Aorta (tissue), 5 donors: ENCODE data around the gene LACTB. TPM values are rescaled to one million over a fixed set of nuclear protein-coding genes. Genes with fewer than 3 reads are reported as not detected.
A peak's percentile ranks its signal among the peaks of the same experiment; 100 is the strongest.
"Not testable (repeated sequence)": the region's sequence is repeated elsewhere in the genome, so short reads cannot be mapped to it uniquely, and the experiment has no call there.

Experiments
- ATAC-seq: fragments of 200-7000 bp; cut with Tn5 transposase; one replicate; pipeline ENCODE4 v1.9.1; 2022; ENCODE audit warnings: moderate library complexity; ENCODE audit not compliant: low FRiP score
- DNase-seq, 2 donors: peaks; one replicate each; pipeline ENCODE4 v3.0.0-alpha.2; 2020
- H3K27ac ChIP-seq, 2 donors: one replicate each; pipeline ENCODE4 v1.5.1; 2013; ENCODE audit warnings: low read length in 2 of 2, mild to moderate bottlenecking in 2 of 2, moderate library complexity in 2 of 2, control low read depth in 1 of 2, inconsistent platforms in 1 of 2, low read depth in 1 of 2
- H3K27me3 ChIP-seq, 2 donors: one replicate each; pipeline ENCODE4 v1.6.1; 2013; ENCODE audit warnings: control low read depth in 1 of 2, low read length in 1 of 2, mild to moderate bottlenecking in 1 of 2, moderate library complexity in 1 of 2; ENCODE audit not compliant: insufficient read depth in 2 of 2, control insufficient read depth in 1 of 2
- H3K36me3 ChIP-seq, 2 donors: one replicate each; pipeline ENCODE4 v1.6.1; 2013; ENCODE audit warnings: control low read depth in 1 of 2, low read length in 1 of 2, mild to moderate bottlenecking in 1 of 2; ENCODE audit not compliant: insufficient read depth in 2 of 2, control insufficient read depth in 1 of 2
- H3K4me1 ChIP-seq, 2 donors: one replicate each; pipeline ENCODE4 v1.6.1; 2013; ENCODE audit warnings: low read length in 2 of 2, control low read depth in 1 of 2, mild to moderate bottlenecking in 1 of 2, moderate library complexity in 1 of 2; ENCODE audit not compliant: insufficient read depth in 2 of 2, control insufficient read depth in 1 of 2
- H3K4me3 ChIP-seq, 2 donors: one replicate each; pipeline ENCODE4 v1.5.1; 2013; ENCODE audit warnings: low read length in 2 of 2, control low read depth in 1 of 2, mild to moderate bottlenecking in 1 of 2
- H3K9me3 ChIP-seq: one replicate; pipeline ENCODE4 v1.6.1; 2013; ENCODE audit warnings: mild to moderate bottlenecking, low read length; ENCODE audit not compliant: control insufficient read depth
- WGBS, 2 donors: extraction: QIAGEN DNeasy Blood & Tissue Kit; methylation state at CpG; one replicate each; pipeline ENCODE4 v1.1.7; 2013; 5-methylcytosine and 5-hydroxymethylcytosine counted together
- intact Hi-C, 2 donors: fragments of 100-400 bp; cut with DNase I; formaldehyde crosslinking; loops; one replicate each; pipeline versions ENCODE4 v1.14.2 to v1.15.0; 2022
- polyA plus RNA-seq, 2 donors: library from polyadenylated mRNA; stranded (reverse); fragments of 200-250 nt; gene quantifications; one replicate each; pipeline ENCODE4 v1.2.3, GENCODE V29; 2013
- total RNA-seq, 2 donors: library from RNA; stranded (reverse); fragmentation: NEBNext Ultra II Directional; extraction: Animal tissue kit (Norgen Biotek cat#: 25700); gene quantifications; one replicate each; pipeline ENCODE4 v1.2.1, GENCODE V29; 2021
- donor health status: healthy with polysubstance abuse.
- donor health status: Bipolar disorder and iron deficiency.
- donor health status: DM: no; HTN: no; CAD: no.
- donor health status: DM: no; HTN: no; CAD: no.
- donor health status: DM: yes; HTN: yes; CAD: no.

The LACTB gene
- total and polyA plus RNA-seq, 4 donors, result 12.6 to 20.9 (median 18.1) TPM

GRCh38 chr15:63096178-63096577, 25.5 kb upstream of the LACTB start:
- intact Hi-C loops, result no loop called here
- no peaks in the 10 kb centered on the region for H3K27me3 ChIP-seq
- no peak for DNase-seq
- H3K4me1 ChIP-seq, result no peaks in the 10 kb centered on the region
- no peak overlapping the region for H3K27ac ChIP-seq
- no peaks in the 10 kb centered on the region for H3K36me3 ChIP-seq
- no peaks in the 10 kb centered on the region for H3K9me3 ChIP-seq
- ATAC-seq, result no peak
- H3K4me3 ChIP-seq, result no peak overlapping the region
- 94 to 98% methylated on average over 4 of the region's 4 CpGs for WGBS, 2 donors

GRCh38 chr15:63098901-63099300, 22.8 kb upstream of the LACTB start:
- H3K4me1 ChIP-seq, intact Hi-C loops, H3K9me3 ChIP-seq, H3K4me3 ChIP-seq, H3K27me3 ChIP-seq, H3K36me3 ChIP-seq, H3K27ac ChIP-seq, ATAC-seq, DNase-seq: not testable (repeated sequence)
- WGBS, 2 donors, result 88 to 95% methylated on average over 14 to 31 of the region's 33 CpGs

GRCh38 chr15:63099581-63099980, 22.1 kb upstream of the LACTB start:
- H3K9me3 ChIP-seq, ATAC-seq, H3K27ac ChIP-seq, H3K27me3 ChIP-seq, H3K36me3 ChIP-seq, intact Hi-C loops, H3K4me3 ChIP-seq, DNase-seq, H3K4me1 ChIP-seq: not testable (repeated sequence)
- 83 to 96% methylated on average over 4 to 5 of the region's 5 CpGs for WGBS, 2 donors

- DNase-seq (no peak), ATAC-seq (no peak)
- H3K36me3 ChIP-seq, result no peaks in the 10 kb centered on the region
- WGBS, 2 donors, result 91% methylated on average over 3 of the region's 3 CpGs
- H3K27me3 ChIP-seq, result no peaks in the 10 kb centered on the region
- H3K27ac ChIP-seq, result no peak overlapping the region
- intact Hi-C loops, result no loop called here
- H3K9me3 ChIP-seq, result no peaks in the 10 kb centered on the region
- H3K4me1 ChIP-seq, result peaks cover 2% of the 10 kb centered on the region in 2 donors
- no peak overlapping the region for H3K4me3 ChIP-seq
Observed at GRCh38 chr15:63103416-63103815, 18.2 kb upstream of the LACTB start.

GRCh38 chr15:63104727-63105126, 16.9 kb upstream of the LACTB start:
- DNase-seq (no peak), ATAC-seq (no peak)
- H3K4me3 ChIP-seq, result no peak overlapping the region
- peaks cover 2% of the 10 kb centered on the region in 2 donors for H3K4me1 ChIP-seq
- no peak overlapping the region for H3K27ac ChIP-seq
- no peaks in the 10 kb centered on the region for H3K36me3 ChIP-seq
- no peaks in the 10 kb centered on the region for H3K27me3 ChIP-seq
- 47 to 61% methylated on average over 7 of the region's 7 CpGs for whole genome bisulfite sequencing, 2 donors
- intact Hi-C loops, result no loop called here
- H3K9me3 ChIP-seq, result no peaks in the 10 kb centered on the region

GRCh38 chr15:63105354-63105753, 16.3 kb upstream of the LACTB start:
- H3K36me3 ChIP-seq, DNase-seq, H3K9me3 ChIP-seq, H3K4me3 ChIP-seq, intact Hi-C loops, H3K27ac ChIP-seq, ATAC-seq, H3K27me3 ChIP-seq, H3K4me1 ChIP-seq: not testable (repeated sequence)
- WGBS, 2 donors, result 80 to 93% methylated on average over 8 of the region's 8 CpGs

GRCh38 chr15:63107895-63108546, 13.6 kb upstream of the LACTB start:
- intact Hi-C loops, result no loop called here
- peak in 1 of 2 donors; percentile 73 for DNase-seq
- 19 to 22% methylated on average over 9 of the region's 9 CpGs for WGBS, 2 donors
- no peak overlapping the region for H3K4me3 ChIP-seq
- peaks cover 2% of the 10 kb centered on the region in 2 donors for H3K4me1 ChIP-seq
- H3K36me3 ChIP-seq, result no peaks in the 10 kb centered on the region
- ATAC-seq, result peak; percentile 64
- no peaks in the 10 kb centered on the region for H3K9me3 ChIP-seq
- H3K27ac ChIP-seq, result peak overlapping the region in 1 of 2 donors; percentile 6
- no peaks in the 10 kb centered on the region for H3K27me3 ChIP-seq

- intact Hi-C loops, result no loop called here
- H3K36me3 ChIP-seq, result no peaks in the 10 kb centered on the region
- H3K4me1 ChIP-seq, result peaks cover 2% of the 10 kb centered on the region in 2 donors
- H3K27ac ChIP-seq, result no peak overlapping the region
- H3K4me3 ChIP-seq, result no peak overlapping the region
- no peaks in the 10 kb centered on the region for H3K9me3 ChIP-seq
- WGBS, 2 donors, result 95 to 100% methylated on average over 2 of the region's 2 CpGs
- ATAC-seq (no peak), DNase-seq (no peak)
- no peaks in the 10 kb centered on the region for H3K27me3 ChIP-seq
Observed at GRCh38 chr15:63109498-63109897, 12.2 kb upstream of the LACTB start.

- Histone ChIP-seq H3K4me1 (peaks cover 2% of the 10 kb centered on the region in 2 donors), H3K36me3 (no peaks in the 10 kb centered on the region), H3K4me3 (no peak overlapping the region), H3K27ac (no peak overlapping the region), H3K9me3 (no peaks in the 10 kb centered on the region), H3K27me3 (no peaks in the 10 kb centered on the region)
- no peak for ATAC-seq
- intact Hi-C loops, result no loop called here
- no peak for DNase-seq
- 89 to 95% methylated on average over 2 of the region's 2 CpGs for WGBS, 2 donors
Observed at GRCh38 chr15:63109920-63110319, 11.7 kb upstream of the LACTB start.
